Esophagus muscularis mucosa (tissue), 4 donors: Measurements from ENCODE around the gene ZNF580. TPM values are rescaled to one million over a fixed set of nuclear protein-coding genes. Genes with fewer than 3 reads are reported as not detected.

Experiments
- DNase-seq: peaks from one replicate; pipeline ENCODE4 v3.0.0-alpha.2; 2017; ENCODE audit errors: extremely low spot score
- H3K27ac ChIP-seq, 4 donors: fragments of 200-600 bp; sonication (generic); replicated peaks in 1 of 4; 1 replicate in 3 of 4; 2 replicates in 1 of 4; pipeline ENCODE4 v1.5.1; 2016 to 2019; ENCODE audit warnings: mild to moderate bottlenecking in 1 of 4
- H3K27me3 ChIP-seq, 4 donors: fragments of 200-600 bp; sonication (generic); one replicate each; pipeline versions ENCODE4 v1.5.1 to v1.6.0; 2016 to 2019
- H3K36me3 ChIP-seq, 4 donors: fragments of 200-600 bp; sonication (generic); one replicate each; pipeline ENCODE4 v1.5.1; 2016 to 2019
- H3K4me1 ChIP-seq, 4 donors: fragments of 200-600 bp; sonication (generic); one replicate each; pipeline ENCODE4 v1.5.1; 2016 to 2019
- H3K4me3 ChIP-seq, 4 donors: fragments of 200-600 bp; sonication (generic); 1 replicate in 2 of 4; 2 replicates in 2 of 4; pipeline ENCODE4 v1.5.1; 2016 to 2019; ENCODE audit warnings: mild to moderate bottlenecking in 4 of 4, moderate library complexity in 1 of 4
- H3K9me3 ChIP-seq, 4 donors: fragments of 200-600 bp; sonication (generic); 1 replicate in 3 of 4; 2 replicates in 1 of 4; pipeline ENCODE4 v1.5.1; 2016 to 2019
- CTCF ChIP-seq, 3 experiments: fragments of 200-600 bp in 2 of 3; fragments of 450-650 bp in 1 of 3; sonication (generic) in 2 of 3; IDR thresholded peaks; one replicate each; pipeline ENCODE4 v1.5.1; 2017 to 2019; ENCODE audit warnings: antibody characterized with exemption in 3 of 3, mild to moderate bottlenecking in 2 of 3, moderate library complexity in 1 of 3
- EP300 ChIP-seq: sonication (generic); formaldehyde crosslinking; IDR thresholded peaks from one replicate; pipeline ENCODE4 v1.6.1; 2017; ENCODE audit warnings: antibody characterized with exemption
- POLR2A ChIP-seq: fragments of 450-650 bp; IDR thresholded peaks from one replicate; pipeline ENCODE4 v1.6.1; 2017; ENCODE audit warnings: antibody characterized with exemption, moderate library complexity, mild to moderate bottlenecking, low read depth
- POLR2AphosphoS5 ChIP-seq, 2 donors: sonication (generic); formaldehyde crosslinking; IDR thresholded peaks; one replicate each; pipeline ENCODE4 v1.6.1; 2017; ENCODE audit warnings: antibody characterized with exemption in 2 of 2
- WGBS: methylation state at CpG from one replicate; pipeline ENCODE4 v1.1.5; 2018; 5-methylcytosine and 5-hydroxymethylcytosine counted together
- intact Hi-C: fragments of 100-400 bp; cut with DNase I; formaldehyde crosslinking; loops from one replicate; pipeline ENCODE4 v1.15.1; 2023
- total RNA-seq, 4 donors: library from RNA; depleted of rRNA; stranded (reverse); fragments of >200 nt; gene quantifications; one replicate each; pipeline versions ENCODE4 v1.1.0 to v1.2.1, GENCODE V29; 2016

The ZNF580 gene
- total RNA-seq, 4 donors from 2014 or later = 38.3 to 66.8 (median 43.1) TPM

DNA sequence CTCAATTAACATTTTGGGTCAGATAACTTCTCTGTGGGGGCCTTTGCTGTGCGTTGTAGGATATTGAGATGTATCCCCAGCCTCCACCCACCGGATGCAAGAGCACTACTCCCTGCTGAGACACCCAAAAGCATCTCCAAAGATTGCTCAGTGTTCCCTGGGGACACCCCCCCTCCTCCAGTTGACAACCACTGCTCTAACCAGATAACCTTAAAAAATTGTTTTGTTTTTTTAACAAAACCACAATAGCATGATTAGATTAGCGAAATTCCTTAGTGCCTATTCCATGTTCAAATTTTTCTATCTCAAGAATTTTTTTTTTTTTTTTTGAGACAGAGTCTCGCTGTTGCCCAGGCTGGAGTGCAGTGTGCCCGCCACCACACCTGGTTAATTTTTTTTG is 31.6 kb downstream of the ZNF580 start:
- TF ChIP-seq CTCF (IDR thresholded peaks at IDR 0.05) (no peak), POLR2A (no peak), EP300 (no peak), POLR2AphosphoS5 (IDR thresholded peaks at IDR 0.05) (no peak)
- Histone ChIP-seq H3K27ac (no peak overlapping the region), H3K4me1 (peaks cover 26 to 58% (median 41%) of the 10 kb centered on the region in 4 donors), H3K9me3 (no peaks in the 10 kb centered on the region), H3K4me3 (no peak overlapping the region), H3K36me3 (peaks cover 33 to 69% (median 60%) of the 10 kb centered on the region in 4 donors), H3K27me3 (no peaks in the 10 kb centered on the region)
- WGBS = 79% methylated on average over 5 of the region's 5 CpGs
- DNase-seq = no peak
- intact Hi-C loops = loop anchor here (2.0 kb wide), 1 partner anchor 16 kb away; no protein-coding TSS in a partner anchor

- no peaks in the 10 kb centered on the region for H3K9me3 ChIP-seq
- H3K27me3 ChIP-seq = no peaks in the 10 kb centered on the region
- H3K4me3 ChIP-seq = no peak overlapping the region
- H3K4me1 ChIP-seq = peaks cover 33 to 67% (median 51%) of the 10 kb centered on the region in 4 donors
- H3K36me3 ChIP-seq = peaks cover 27 to 65% (median 55%) of the 10 kb centered on the region in 4 donors
- WGBS = 82% methylated on average over 5 of the region's 9 CpGs
- no peak for DNase-seq
- intact Hi-C loops = loop anchor here (2.0 kb wide), 1 partner anchor 17 kb away; no protein-coding TSS in a partner anchor
- TF ChIP-seq POLR2AphosphoS5 (IDR thresholded peaks at IDR 0.05) (no peak), POLR2A (no peak), CTCF (IDR thresholded peaks at IDR 0.05) (no peak), EP300 (no peak)
- peak overlapping the region in 2 of 4 donors; percentile 86 to 96 for H3K27ac ChIP-seq
These were observed 32.7 kb downstream of the ZNF580 start for GRCh38 chr19:55673465-55673864.

GRCh38 chr19:55673889-55674288 is 33.1 kb downstream of the ZNF580 start:
- peak overlapping the region in 1 of 4 donors; percentile 94 for H3K4me3 ChIP-seq
- H3K36me3 ChIP-seq = peaks cover 27 to 65% (median 55%) of the 10 kb centered on the region in 4 donors
- peak overlapping the region; percentile 85 to 96 (median 88) for H3K27ac ChIP-seq
- H3K27me3 ChIP-seq = no peaks in the 10 kb centered on the region
- H3K4me1 ChIP-seq = peaks cover 33 to 71% (median 53%) of the 10 kb centered on the region in 4 donors
- intact Hi-C loops = loop anchor here (2.0 kb wide), 1 partner anchor 17 kb away; no protein-coding TSS in a partner anchor
- DNase-seq = no peak
- TF ChIP-seq EP300 (no peak), POLR2A (no peak)
- WGBS = 59% methylated on average over 13 of the region's 15 CpGs
- H3K9me3 ChIP-seq = no peaks in the 10 kb centered on the region

DNA sequence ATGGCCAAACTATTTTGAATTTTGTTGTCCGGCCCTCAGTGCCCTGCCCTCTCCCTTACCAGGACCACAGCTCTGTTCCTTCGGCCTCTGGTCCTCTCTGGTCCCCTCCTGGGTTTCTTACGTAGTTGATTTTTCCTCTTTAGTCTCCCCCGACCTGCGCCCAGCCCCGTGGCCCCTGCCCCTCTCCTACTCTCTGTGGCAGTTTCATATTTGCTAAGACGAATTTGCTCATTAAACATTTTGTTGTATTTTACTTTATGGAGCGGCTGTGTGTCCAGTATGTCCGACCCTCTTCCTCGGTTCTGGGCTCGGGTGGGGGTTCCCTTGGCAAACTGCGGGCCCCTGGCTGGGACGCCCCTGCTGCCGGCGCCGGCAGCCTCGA is 33.6 kb downstream of the ZNF580 start:
- TF ChIP-seq EP300 (no peak), POLR2A (no peak), CTCF (IDR thresholded peaks at IDR 0.05) (no peak)
- WGBS = 27% methylated on average over 13 of the region's 17 CpGs
- peak overlapping the region; percentile 73 to 100 (median 94) for H3K4me3 ChIP-seq
- H3K36me3 ChIP-seq = peaks cover 25 to 65% (median 55%) of the 10 kb centered on the region in 4 donors
- peak overlapping the region; percentile 85 to 96 (median 88) for H3K27ac ChIP-seq
- intact Hi-C loops = no loop called here
- no peaks in the 10 kb centered on the region for H3K9me3 ChIP-seq
- H3K4me1 ChIP-seq = peaks cover 33 to 75% (median 56%) of the 10 kb centered on the region in 4 donors
- no peaks in the 10 kb centered on the region for H3K27me3 ChIP-seq
- no peak for DNase-seq

DNA sequence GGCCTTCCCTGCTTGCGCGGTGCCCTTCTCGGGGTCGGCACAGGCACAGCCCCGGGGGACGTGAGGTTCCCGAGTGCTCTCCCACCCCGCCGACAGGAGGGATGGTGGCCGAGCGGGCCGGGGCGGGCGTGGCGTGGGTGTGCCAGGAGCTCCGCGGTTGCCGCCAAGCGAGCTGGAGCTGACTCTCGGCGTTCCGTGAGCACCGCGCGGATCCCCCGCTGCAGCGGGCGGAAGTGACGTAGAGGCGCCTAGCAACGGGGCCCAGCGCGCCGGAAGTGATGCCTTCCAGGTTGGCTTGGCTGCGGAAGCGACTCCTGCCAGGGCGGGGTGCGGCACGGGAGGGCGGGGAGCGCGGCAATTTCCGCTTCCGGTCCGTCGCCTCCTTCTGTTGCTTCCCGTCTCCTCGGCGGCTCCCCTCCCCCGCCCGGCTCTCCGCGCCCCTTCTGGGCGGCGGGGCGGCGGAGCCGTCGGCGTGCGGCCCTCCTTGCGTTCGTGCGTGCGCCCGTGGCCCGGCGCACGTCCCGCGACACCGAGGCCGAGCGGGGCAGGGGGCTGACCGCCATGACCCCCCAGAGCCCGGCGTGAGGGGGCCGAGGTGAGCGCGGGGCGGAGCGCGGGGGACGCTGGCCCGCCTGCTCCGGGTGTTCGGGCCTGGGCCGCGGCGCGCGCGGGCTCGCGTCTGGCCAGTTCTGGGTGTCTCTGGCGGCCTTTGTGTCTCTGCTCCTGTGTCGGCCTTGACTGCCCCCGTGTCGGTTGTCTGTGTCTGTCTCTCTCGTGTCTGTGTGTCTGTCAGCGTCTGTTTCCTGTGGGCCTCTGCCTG is 34.2 kb downstream of the ZNF580 start, which contains the start of gene EPN1:
Gene EPN1, plus strand, starts transcription at position 386 of the 820 bp plus-strand sequence. CDS start 3,402 bp downstream, outside the sequence.
- no peaks in the 10 kb centered on the region for H3K27me3 ChIP-seq
- peak; percentile 99 for DNase-seq
- WGBS = 0% methylated on average over 6 of the region's 101 CpGs
- intact Hi-C loops = no loop called here
- peaks cover 33 to 77% (median 61%) of the 10 kb centered on the region in 4 donors for H3K4me1 ChIP-seq
- H3K27ac ChIP-seq = peak within 1 kb of the TSS; percentile 85 to 96 (median 88)
- peaks cover 22 to 65% (median 55%) of the 10 kb centered on the region in 4 donors for H3K36me3 ChIP-seq
- no peak for TF ChIP-seq EP300
- TF ChIP-seq POLR2AphosphoS5 (IDR thresholded peaks at IDR 0.05) = peak; percentile 78 to 94
- no peak for TF ChIP-seq POLR2A
- TF ChIP-seq CTCF (IDR thresholded peaks at IDR 0.05) = peak in 1 of 3 experiments; percentile 15
- H3K4me3 ChIP-seq = peak within 1 kb of the TSS; percentile 73 to 100 (median 94)
- H3K9me3 ChIP-seq = no peaks in the 10 kb centered on the region
